GM19193 (cell line): ENCODE results near the gene IFI27L2.

Experiments used
- POLR2A ChIP-seq: IDR thresholded peaks from 4 replicates; pipeline ENCODE4 v1.6.1; 2011; ENCODE audit not compliant: insufficient read depth, insufficient read length; ENCODE audit errors: extremely low read depth

The IFI27L2 gene

DNA sequence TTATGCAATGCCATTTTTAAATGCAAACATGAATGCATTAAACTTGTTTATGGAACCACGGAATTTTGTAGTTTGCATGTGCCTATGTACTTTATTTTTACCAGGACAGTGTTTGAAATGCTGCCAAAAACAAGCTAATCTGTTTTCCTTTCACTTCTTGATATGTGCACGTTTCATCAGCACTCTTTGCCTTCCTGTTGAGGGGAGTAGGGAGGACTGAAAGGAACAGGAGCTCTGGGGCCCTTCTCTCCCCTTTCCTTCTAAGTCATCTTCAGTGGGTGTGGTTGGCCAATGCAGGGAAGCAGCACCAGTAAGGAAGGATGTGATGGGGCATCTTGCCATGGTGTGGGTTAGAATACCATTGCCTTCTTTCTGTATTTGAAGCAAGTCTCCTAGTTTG lies 32.6 kb upstream of the IFI27L2 start:
- TF ChIP-seq POLR2A = no peak

DNA sequence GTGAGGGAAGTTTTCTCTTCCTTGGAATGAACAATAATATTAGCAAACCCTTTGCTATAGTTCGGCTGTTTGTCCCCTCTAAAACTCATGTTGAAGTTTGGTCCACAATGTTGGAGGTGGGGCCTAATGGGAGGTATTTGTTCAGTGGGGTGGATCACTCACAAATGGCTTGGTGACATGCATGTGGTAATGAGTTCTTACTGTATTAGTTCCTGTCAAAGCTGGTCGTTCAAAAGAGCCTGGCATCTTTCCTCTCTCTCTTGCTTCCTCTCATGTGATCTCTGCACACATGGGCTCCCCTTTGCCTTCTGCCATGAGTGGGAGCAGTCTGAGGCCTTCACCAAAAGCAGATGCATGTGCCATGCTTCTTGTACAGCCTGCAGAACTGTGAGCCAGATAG lies 31.7 kb upstream of the IFI27L2 start:
- no peak for TF ChIP-seq POLR2A

DNA sequence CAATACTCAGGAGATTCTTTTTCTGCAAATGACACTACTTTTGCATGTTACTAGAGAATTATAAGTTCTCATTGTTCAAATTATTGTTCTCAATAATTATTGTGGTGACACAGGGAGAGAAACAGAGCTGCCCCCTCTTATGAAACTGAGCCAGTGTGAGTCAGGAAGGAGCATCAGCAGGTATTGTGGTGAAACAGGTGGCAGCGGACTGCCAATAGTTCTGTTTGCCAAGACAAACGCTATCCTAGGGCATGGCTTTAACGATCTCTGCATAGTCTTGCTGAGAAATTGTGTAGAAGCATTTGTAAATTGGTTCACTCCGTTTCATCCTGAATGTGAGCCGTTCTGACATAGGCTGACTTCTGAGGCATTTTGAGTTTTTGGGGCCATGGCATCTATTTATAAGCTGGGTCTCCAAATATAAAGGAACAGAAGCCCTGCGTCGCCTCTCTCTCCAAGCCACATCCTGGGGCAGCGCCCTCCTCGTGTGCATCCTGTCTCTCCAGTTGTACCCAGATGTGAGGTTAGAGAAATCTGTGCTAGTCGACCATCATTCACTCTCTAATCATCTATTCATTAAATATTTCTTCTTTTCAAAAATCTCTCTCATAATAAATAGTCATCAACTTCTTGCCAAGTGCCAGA lies 29.0 kb upstream of the IFI27L2 start:
- no peak for TF ChIP-seq POLR2A

DNA sequence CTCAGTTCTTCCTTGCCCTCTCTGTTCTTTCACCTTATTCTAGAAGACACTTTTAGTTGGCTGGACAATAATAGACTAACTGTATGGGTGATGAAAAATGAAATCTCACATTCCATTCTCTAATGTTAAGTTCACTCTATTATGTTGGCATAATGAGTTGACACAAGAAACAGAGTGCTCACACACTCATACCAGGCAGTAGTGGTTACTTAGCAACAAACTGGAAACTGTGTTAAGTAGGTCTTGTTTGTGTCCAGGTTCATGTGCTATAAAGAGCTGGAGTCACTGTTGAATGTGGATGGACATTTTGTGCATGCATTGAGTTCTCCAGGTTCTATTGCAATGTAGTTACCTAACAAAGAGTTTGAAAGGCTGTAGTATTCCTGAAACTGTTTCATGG lies 27.8 kb upstream of the IFI27L2 start:
- no peak for TF ChIP-seq POLR2A

DNA sequence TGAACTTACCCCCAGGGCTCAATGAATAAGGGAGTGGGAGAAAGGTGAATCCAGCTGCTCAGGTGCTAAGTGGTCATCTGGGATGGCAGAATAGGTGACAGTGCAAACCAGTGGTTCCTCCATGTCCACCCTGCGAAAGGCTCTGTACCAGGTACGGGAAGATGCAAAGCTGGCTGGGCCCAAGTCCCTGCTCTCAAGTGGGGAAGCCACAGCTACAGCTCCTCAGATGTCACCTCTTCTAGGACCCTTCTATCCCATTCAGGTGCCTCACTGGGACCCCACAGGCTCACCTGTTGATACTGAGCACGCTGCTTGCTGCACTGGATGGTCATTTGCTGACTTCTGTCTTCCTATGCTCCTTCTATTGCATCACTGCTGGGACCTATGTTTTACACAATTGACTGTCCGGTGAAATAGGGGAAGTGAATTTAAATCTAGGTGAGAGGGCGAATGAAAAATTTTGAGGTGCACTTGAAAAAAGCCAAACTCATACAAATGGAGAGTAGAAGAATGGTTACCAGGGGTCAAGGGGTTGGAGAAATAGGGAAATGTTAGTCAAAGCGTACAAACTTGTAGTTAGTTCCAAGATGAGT lies 24.4 kb upstream of the IFI27L2 start:
- TF ChIP-seq POLR2A = no peak

DNA sequence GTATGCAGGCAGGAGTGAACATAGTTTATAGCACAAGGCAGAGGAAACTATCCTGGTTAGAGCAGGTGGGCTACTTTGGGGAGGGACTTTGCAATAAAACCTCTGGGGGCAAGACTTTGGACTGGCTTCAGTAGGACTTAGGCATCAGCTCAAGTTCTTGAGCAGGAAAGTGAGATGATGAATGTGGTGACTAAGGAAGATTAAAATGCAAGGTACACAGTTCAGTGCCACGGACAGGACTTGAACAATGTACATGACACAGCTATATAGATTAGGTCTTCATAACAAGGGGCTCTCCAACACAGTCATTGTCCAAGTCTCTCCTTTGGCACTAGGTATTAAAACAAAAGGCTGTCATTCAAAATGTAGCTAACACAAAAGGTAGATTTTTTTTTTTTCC lies 23.3 kb upstream of the IFI27L2 start:
- no peak for TF ChIP-seq POLR2A

- no peak for TF ChIP-seq POLR2A
Measured at GRCh38 chr14:94145902-94146527, 16.6 kb upstream of the IFI27L2 start.

GRCh38 chr14:94144765-94145164 lies 15.4 kb upstream of the IFI27L2 start:
- no peak for TF ChIP-seq POLR2A

- TF ChIP-seq POLR2A = no peak
Measured at GRCh38 chr14:94143711-94144110, 14.3 kb upstream of the IFI27L2 start.

DNA sequence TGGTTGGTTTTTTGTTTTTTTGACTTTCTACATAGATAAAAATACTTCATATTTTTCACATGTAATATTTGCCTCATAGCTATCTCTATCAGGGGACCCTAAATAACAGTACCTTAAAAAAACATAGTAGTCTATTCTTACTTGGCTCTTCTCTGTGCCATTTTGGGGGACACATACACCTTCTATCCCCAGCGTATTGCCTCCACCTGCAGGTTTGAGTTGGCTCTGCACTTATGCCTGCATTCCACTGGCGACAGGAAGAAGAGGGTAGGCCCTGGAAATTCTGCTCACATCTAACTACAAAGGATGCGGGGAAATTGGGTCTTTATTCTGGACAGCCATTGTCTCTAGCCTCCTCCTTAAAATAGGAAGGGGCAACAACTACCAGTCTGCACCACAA lies 13.8 kb upstream of the IFI27L2 start:
- TF ChIP-seq POLR2A = no peak

- no peak for TF ChIP-seq POLR2A
Measured at GRCh38 chr14:94142836-94143235, 13.4 kb upstream of the IFI27L2 start.

DNA sequence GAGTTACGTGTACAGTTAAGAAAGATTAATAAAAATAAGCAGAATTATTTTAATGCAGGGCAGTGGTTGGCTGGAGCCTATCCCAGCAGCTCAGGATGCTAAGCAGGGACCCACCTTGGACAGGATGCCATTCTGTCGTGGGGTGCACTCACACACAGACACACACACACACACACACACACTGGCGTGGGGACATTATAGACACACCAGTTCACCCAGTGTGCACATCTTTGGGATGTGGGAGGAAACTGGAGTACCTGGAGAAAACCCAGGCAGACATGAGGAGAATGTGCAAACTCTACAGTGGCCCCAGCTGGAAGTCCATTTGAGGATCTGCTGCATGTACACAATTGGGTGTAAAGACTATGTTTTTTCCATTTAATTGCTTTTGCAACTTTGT lies 12.8 kb upstream of the IFI27L2 start:
- no peak for TF ChIP-seq POLR2A

DNA sequence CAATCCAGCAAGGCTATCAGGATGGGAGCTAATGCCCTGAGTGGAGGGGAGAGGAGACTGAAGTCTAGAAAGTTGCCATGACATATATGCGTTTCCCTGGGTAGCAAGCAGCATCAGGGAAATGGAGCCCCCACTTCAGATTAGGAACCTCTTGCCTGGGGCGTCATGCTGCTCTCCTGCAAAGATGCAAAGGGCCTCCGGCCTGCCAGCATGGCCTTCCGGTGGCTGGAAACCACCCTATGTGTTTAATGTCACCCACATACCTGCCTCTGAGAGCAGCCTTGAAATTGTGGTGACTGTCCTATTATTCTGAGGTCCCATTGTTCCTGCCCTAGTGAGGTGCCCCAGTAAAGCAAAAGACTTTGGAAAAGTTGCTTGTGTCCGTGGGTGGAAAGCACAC lies 10.0 kb upstream of the IFI27L2 start:
- no peak for TF ChIP-seq POLR2A

GRCh38 chr14:94139006-94139405 lies 9.6 kb upstream of the IFI27L2 start:
- no peak for TF ChIP-seq POLR2A

DNA sequence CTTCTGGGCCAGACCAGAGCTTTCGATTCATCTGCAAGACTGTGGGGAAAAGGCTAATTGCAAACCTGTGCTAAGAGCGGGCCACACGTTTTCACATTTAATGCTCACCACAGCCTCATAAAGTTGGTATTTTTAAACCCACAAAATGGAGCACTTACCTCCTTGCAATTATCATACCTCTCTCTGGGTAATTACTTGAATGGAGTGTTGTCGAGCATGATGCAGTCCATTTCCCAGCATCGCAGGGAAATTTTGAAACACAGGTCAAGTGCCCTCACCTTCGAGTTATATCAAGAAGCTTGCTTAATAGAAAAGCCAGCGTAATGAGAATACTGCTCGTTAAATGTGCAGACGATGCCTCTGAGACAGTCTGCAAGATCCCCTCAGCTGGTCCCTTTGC lies 8.8 kb upstream of the IFI27L2 start:
- no peak for TF ChIP-seq POLR2A

- TF ChIP-seq POLR2A = no peak
Measured at GRCh38 chr14:94136575-94137331, 7.3 kb upstream of the IFI27L2 start.
